NOMO-1 (cell line): ENCODE data around the gene NDUFS8.

Experiments
- DNase-seq, 2 experiments: peaks; one replicate each; lab custom pipeline; 2025; ENCODE audit not compliant: unreplicated experiment in 2 of 2; lab: John Stamatoyannopoulos, UW

The NDUFS8 gene

GRCh38 chr11:68002938-68003845 lies 27.3 kb upstream of the NDUFS8 start:
- peak; percentile 16 to 33 for DNase-seq

GRCh38 chr11:68003846-68004550 lies 26.5 kb upstream of the NDUFS8 start, which contains the start of gene UNC93B1:
Gene UNC93B1 (minus strand): TSS chr11:68004097. CDS start chr11:68004043, 54 bp downstream.
- DNase-seq = peak; percentile 71 to 92

- DNase-seq = no peak
These were observed 25.7 kb upstream of the NDUFS8 start for GRCh38 chr11:68004551-68005335.

GRCh38 chr11:68006606-68007166 lies 23.8 kb upstream of the NDUFS8 start:
- no peak for DNase-seq

GRCh38 chr11:68007498-68008380 lies 22.7 kb upstream of the NDUFS8 start:
- DNase-seq = no peak

- DNase-seq = peak; percentile 12 to 32
These were observed 21.8 kb upstream of the NDUFS8 start for GRCh38 chr11:68008381-68009337.

- peak; percentile 58 to 70 for DNase-seq
These were observed 20.9 kb upstream of the NDUFS8 start for GRCh38 chr11:68009391-68010089.

GRCh38 chr11:68010090-68011041 lies 20.1 kb upstream of the NDUFS8 start, which contains the start of gene ALDH3B1:
Gene ALDH3B1 (plus strand): TSS chr11:68010327. CDS start chr11:68015298, 4,971 bp downstream.
- peak; percentile 90 to 97 for DNase-seq

GRCh38 chr11:68011051-68011943 lies 19.2 kb upstream of the NDUFS8 start:
- peak; percentile 54 to 58 for DNase-seq

GRCh38 chr11:68012044-68012842 lies 18.2 kb upstream of the NDUFS8 start:
- no peak for DNase-seq

- no peak for DNase-seq
These were observed 17.5 kb upstream of the NDUFS8 start for GRCh38 chr11:68012843-68013610.

GRCh38 chr11:68013611-68014156 lies 16.8 kb upstream of the NDUFS8 start:
- DNase-seq = no peak

- no peak for DNase-seq
These were observed 16.1 kb upstream of the NDUFS8 start for GRCh38 chr11:68014157-68014946.
